HepG2 (cell line): ENCODE measurements around the gene ATG16L2. TPM values are rescaled to one million over a fixed set of nuclear protein-coding genes. Genes with fewer than 3 reads are reported as not detected.

Experiments
- ASH2L ChIP-seq: fragments of 300-600, 200-600 bp; sonication (generic); IDR thresholded peaks from 2 replicates; pipeline ENCODE4 v1.7.0; 2017; ENCODE audit warnings: low read depth, mild to moderate bottlenecking, moderate library complexity, mixed read lengths, low read length; ENCODE audit not compliant: insufficient read length
- FOXC1 ChIP-seq: sonication (generic); formaldehyde crosslinking; IDR thresholded peaks from 2 replicates; pipeline ENCODE4 v1.8.0; 2022; ENCODE audit warnings: mild to moderate bottlenecking, missing genetic modification reagents, borderline replicate concordance
- HIVEP1 ChIP-seq: sonication (generic); formaldehyde crosslinking; IDR thresholded peaks from 2 replicates; pipeline ENCODE4 v1.4.0; 2020; ENCODE audit warnings: mild to moderate bottlenecking, missing genetic modification reagents
- KAT7 ChIP-seq: IDR thresholded peaks from 2 replicates; pipeline ENCODE4 v1.6.1; 2018; ENCODE audit warnings: borderline replicate concordance, missing compliant biosample characterization
- KDM1A ChIP-seq: IDR thresholded peaks from 2 replicates; pipeline ENCODE4 v1.6.1; 2016; ENCODE audit warnings: missing compliant biosample characterization
- PPARG ChIP-seq: conservative IDR thresholded peaks from 2 replicates; pipeline ENCODE4 v1.6.1; 2016; ENCODE audit warnings: missing biosample characterization, missing genetic modification reagents
- PRDM10 ChIP-seq: sonication (generic); formaldehyde crosslinking; IDR thresholded peaks from 2 replicates; pipeline ENCODE4 v1.4.0; 2020; ENCODE audit warnings: low read depth, missing genetic modification reagents
- TOE1 ChIP-seq: sonication (generic); formaldehyde crosslinking; IDR thresholded peaks from 2 replicates; pipeline ENCODE4 v1.4.0; 2020; ENCODE audit warnings: mild to moderate bottlenecking, missing genetic modification reagents
- TRIM24 ChIP-seq: sonication (generic); formaldehyde crosslinking; IDR thresholded peaks from 2 replicates; pipeline ENCODE4 v1.8.0; 2022; ENCODE audit warnings: mild to moderate bottlenecking, missing genetic modification reagents
- ZBTB34 ChIP-seq: sonication (generic); formaldehyde crosslinking; IDR thresholded peaks from 2 replicates; pipeline ENCODE4 v1.8.0; 2022; ENCODE audit warnings: mild to moderate bottlenecking, missing genetic modification reagents
- ZGPAT ChIP-seq: IDR thresholded peaks from 2 replicates; pipeline ENCODE4 v1.6.1; 2016; ENCODE audit warnings: mild to moderate bottlenecking
- ZNF12 ChIP-seq: sonication (generic); formaldehyde crosslinking; IDR thresholded peaks from 2 replicates; pipeline ENCODE4 v1.5.0; 2020; ENCODE audit warnings: missing genetic modification reagents
- ZNF205 ChIP-seq: IDR thresholded peaks from 2 replicates; pipeline ENCODE4 v1.6.1; 2018; ENCODE audit warnings: missing biosample characterization, missing genetic modification reagents
- ZNF572 ChIP-seq: sonication (generic); formaldehyde crosslinking; IDR thresholded peaks from 2 replicates; pipeline ENCODE4 v1.5.1; 2020; ENCODE audit warnings: mild to moderate bottlenecking, missing genetic modification reagents
- ZNF724P ChIP-seq: sonication (generic); formaldehyde crosslinking; IDR thresholded peaks from 2 replicates; pipeline ENCODE4 v1.8.0; 2022; ENCODE audit warnings: missing genetic modification reagents, borderline replicate concordance
- ZXDC ChIP-seq: sonication (generic); formaldehyde crosslinking; IDR thresholded peaks from 2 replicates; pipeline ENCODE4 v1.5.0; 2020; ENCODE audit warnings: mild to moderate bottlenecking, missing genetic modification reagents
- polyA plus RNA-seq, 8 experiments: library from polyadenylated mRNA; depleted of rRNA in 3 of 8; stranded (reverse) in 7 of 8; unstranded in 1 of 8; fragments of >200 nt; fragmentation: Illumina TruSeq in 4 of 8; extraction: Trizol in 4 of 8; gene quantifications; 2 replicates each; pipeline versions ENCODE4 v1.2.1 to v1.2.3, GENCODE V29; 2011 to 2016; ENCODE audit warnings: low read depth in 4 of 8, missing spikeins in 1 of 8, mixed read lengths in 1 of 8; ENCODE audit not compliant: insufficient read depth in 1 of 8
- total RNA-seq, 5 experiments: library from RNA; depleted of rRNA; stranded (reverse); fragments of >200 nt; fragmentation: Illumina TruSeq; extraction: Trizol; gene quantifications; 2 replicates each; pipeline ENCODE4 v1.2.3, GENCODE V29; 2016; ENCODE audit warnings: low read depth in 1 of 5

ATG16L2 gene
- total and polyA plus RNA-seq, 2 of the 13 experiments (the other 11 are each of a cell fraction or from before 2014, with no cell fraction given): 6.2 to 14.8 TPM

- TF ChIP-seq PRDM10 (CRISPR knock-in tag): 0 out of 2 replicates have a peak, but pooled peaks have one; percentile 12
- no peak for TF ChIP-seq ZNF724P
- peak; percentile 39; the same call in 1 of the 2 replicates for TF ChIP-seq ZBTB34 (CRISPR knock-in tag)
- TF ChIP-seq ASH2L: peak; percentile 46
- TF ChIP-seq ZXDC (CRISPR knock-in tag): no peak
- no peak for TF ChIP-seq ZNF12 (CRISPR knock-in tag)
- no peak for TF ChIP-seq PPARG (CRISPR knock-in tag)
- no peak for TF ChIP-seq TOE1
- peak; percentile 36; the same call in 1 of the 2 replicates for TF ChIP-seq HIVEP1
- TF ChIP-seq ZGPAT: no peak; the same call in 1 of the 2 replicates
- peak; percentile 77; the same call in 1 of the 2 replicates for TF ChIP-seq KDM1A (CRISPR knock-in tag)
- TF ChIP-seq ZNF572 (CRISPR knock-in tag): no peak
- TF ChIP-seq TRIM24 (CRISPR knock-in tag): no peak
- no peak for TF ChIP-seq KAT7 (CRISPR knock-in tag)
- no peak for TF ChIP-seq ZNF205
- TF ChIP-seq FOXC1 (CRISPR knock-in tag): peak; percentile 72
Observed at GRCh38 chr11:72782081-72782920, 31.9 kb upstream of the ATG16L2 start (continued).
